Measurements from ENCODE around the gene IL4R.

Gene IL4R

DNA sequence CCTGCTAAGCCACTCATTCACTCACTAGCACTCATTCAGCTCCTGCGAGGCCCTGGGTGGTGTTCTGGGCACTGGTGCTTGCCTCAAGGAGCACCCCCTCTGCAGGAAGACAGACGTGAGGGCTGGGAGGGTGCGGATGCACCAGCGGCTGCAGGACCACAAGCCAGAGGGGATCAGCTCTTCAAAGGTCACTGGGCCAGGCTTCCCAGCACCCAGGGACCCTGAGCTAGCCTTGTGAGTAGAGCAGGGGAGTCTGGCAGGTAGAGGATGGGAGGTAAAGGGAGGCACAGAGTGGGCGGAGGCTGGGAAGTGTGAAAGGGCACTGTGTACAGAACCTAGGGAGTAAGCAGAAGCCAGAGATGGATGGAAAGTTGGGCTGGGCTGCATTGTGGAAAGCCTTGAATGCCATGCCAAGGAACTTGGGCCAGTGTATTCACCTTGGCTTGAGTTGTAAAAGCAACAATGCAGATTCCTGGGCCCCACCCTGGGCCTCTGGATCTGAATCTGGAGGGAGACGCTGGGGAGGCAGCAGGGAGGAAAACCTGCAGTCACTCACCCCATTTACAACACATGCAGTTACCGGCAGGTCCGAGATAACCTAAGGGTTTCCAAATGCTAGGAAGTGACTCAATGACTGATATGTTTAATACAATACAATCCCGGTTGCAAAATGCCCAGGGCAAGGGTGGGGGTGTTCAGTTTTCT, 1.7 kb downstream of the IL4R start:
- DNase-seq (ENCODE audit: low read depth) = no peak

GRCh38 chr16:27316038-27316680, 2.4 kb downstream of the IL4R start:
- no peak for DNase-seq (ENCODE audit: low read depth)

DNA sequence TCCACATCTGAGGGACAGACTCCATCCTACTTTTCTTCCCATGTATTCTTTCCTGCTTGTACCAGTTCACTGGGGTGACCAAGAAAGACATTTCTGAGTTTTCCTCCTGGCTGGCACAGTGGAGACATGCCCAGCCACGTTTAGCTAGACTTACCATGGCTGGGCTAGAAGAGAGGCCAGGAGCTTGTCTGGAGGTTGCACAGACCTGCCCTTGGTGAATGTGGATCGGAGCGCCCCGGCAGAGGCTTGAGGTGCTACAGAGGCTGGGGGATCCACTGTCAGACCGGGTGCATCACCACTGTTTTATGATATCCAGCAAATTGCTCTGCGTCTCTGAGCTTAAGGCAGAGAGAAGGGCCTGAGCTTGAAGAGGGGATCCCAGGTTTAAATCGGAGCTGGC, 3.5 kb downstream of the IL4R start:
- DNase-seq (ENCODE audit: low read depth) = no peak

GRCh38 chr16:27317738-27318391, 4.1 kb downstream of the IL4R start:
- no peak for DNase-seq (ENCODE audit: low read depth)

- no peak for DNase-seq (ENCODE audit: low read depth)
Measured at GRCh38 chr16:27318392-27319256, 4.8 kb downstream of the IL4R start.

GRCh38 chr16:27319257-27319965, 5.6 kb downstream of the IL4R start:
- DNase-seq (ENCODE audit: low read depth) = no peak

GRCh38 chr16:27320261-27321012, 6.7 kb downstream of the IL4R start:
- DNase-seq (ENCODE audit: low read depth) = no peak

GRCh38 chr16:27321013-27321915, 7.5 kb downstream of the IL4R start:
- no peak for DNase-seq (ENCODE audit: low read depth)

DNA sequence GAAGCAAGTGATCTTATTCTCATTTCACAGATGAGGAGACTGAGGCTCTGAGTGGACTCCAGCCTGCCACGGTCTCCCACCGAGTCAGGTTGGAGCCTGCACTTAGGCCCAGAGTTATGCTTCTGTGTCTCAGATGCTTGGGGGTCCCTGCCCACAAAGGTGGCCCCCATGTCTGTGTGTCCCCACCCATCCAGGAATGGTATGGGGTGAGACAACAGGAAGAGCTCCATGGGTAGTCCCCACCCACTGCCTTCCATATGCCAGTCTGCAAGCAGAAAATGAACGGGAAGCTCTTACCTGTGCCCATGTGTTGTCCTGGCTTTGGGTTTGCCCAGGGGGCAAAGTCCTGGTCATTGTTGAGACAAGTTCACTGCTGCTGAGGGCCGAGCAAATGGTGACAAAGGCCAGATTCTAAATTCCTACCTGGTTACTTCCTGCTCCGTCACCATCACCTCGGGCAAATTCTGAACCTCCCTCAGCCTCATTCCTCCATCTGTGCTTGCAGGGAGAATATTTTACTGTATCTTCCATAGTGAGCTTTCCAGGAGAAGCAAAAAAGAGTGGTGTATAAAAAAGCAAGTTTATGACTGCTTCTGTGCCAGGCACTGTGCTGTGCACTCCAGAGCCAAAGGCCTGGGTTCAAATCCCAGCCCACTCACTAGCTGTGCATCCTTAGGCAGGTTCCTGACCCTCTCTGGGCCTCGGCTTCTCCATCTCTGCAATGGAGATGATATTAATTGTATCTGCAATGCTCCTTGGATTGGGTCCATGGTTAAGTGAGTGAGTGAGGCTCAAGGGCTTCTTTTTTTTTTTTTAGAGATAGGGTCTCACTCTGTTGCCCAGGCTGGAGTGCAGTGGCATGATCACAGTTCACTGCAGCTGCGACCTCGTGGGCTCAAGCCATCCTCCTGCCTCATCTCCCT, 9.3 kb downstream of the IL4R start:
- DNase-seq (ENCODE audit: low read depth) = no peak

GRCh38 chr16:27323781-27324561, 10.2 kb downstream of the IL4R start:
- DNase-seq (ENCODE audit: low read depth) = no peak

- DNase-seq (ENCODE audit: low read depth) = no peak
Measured at GRCh38 chr16:27324851-27325301, 11.1 kb downstream of the IL4R start.

DNA sequence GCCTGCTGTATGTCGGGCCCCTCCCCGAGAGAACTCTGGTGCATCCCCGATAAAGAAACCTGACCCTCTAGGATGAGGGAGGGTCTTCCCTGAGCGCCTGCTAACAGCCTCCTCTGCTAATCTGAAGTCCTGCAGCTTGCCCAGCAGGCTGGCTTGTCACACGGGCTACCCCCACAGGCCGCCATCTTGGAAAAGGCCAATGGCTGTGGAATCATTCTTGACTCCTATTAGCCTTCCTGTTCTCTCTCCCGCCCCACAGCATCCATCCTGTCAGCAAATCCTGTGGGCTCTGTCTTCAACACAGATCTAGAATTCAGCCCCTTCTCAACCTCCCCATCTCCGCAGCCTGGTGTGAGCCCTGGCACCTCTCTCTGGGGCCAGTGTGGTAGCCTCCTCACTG, 12.0 kb downstream of the IL4R start:
- DNase-seq (ENCODE audit: low read depth) = no peak

GRCh38 chr16:27326251-27326650, 12.5 kb downstream of the IL4R start:
- no peak for DNase-seq (ENCODE audit: low read depth)

DNA sequence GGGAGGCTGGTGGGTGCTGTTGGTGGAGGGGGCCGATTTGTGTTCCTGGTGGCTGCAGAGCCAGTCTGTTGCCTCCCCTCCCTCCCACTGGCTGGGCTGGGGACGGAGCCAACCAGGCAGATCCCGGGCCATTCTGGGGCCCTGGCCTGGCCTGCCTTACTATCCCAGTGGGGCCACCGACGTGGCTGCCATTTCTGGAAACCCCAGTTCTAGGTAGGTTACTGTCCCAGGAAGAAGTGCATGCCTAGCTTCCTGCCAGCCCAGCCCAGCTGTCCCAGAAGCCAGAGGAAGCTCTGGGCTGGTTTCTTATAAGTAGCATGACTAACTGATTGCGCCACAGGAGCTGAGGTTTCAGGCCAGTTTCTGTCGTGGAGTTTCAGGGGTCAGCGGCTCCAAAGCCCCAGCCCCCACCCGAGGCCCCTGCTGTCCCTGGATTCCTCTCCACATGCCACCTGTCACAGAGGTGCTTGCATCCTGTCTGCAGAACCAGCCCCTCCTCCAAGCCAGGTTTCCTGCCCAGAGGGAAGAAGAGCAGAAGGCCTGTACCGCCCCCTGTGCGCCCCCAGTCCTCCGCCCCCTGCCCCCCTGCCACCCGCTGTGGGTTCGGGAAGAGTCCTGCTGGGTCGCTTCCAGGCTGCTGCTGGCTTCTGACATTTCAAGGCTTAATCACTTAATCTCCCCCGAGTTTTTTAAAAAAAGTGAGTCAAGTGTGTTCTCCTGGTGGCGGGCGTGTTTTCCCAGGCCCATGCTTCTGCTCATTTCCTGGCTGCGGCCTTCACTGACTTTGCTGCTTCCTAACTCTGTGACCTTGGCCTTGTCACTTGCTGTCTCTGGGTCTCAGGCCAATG, 13.2 kb downstream of the IL4R start:
- no peak for DNase-seq (ENCODE audit: low read depth)

DNA sequence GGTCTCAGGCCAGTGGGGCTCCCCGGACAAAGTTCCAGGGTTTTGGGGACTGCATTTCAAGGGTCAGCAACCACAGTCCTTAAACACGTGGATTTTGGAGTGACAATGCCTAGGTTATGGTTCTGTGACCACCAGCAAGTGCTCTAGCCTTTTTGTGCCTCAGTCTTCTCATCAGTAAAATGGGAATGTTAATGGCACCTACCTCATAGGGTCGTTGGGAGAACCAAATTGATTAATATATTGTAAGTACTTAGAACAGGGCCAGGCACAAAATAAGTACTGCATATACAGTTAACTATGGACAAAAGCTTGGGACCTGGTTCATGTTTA, 13.8 kb downstream of the IL4R start:
- no peak for DNase-seq (ENCODE audit: low read depth)

GRCh38 chr16:27328937-27329336, 15.2 kb downstream of the IL4R start:
- DNase-seq (ENCODE audit: low read depth) = no peak
